ENCODE results near the gene NDFIP2.

The NDFIP2 gene

GRCh38 chr13:79451500-79451962, 29.4 kb upstream of the NDFIP2 start:
- no peaks in the 10 kb centered on the region for H3K9me3 Mint-ChIP-seq
- H3K4me3 Mint-ChIP-seq: peak overlapping the region; percentile 77
- H3K27me3 Mint-ChIP-seq (ENCODE audit: low read depth): no peaks in the 10 kb centered on the region
- peaks cover 10% of the 10 kb centered on the region for H3K36me3 Mint-ChIP-seq (ENCODE audit: low read depth)
- H3K4me1 Mint-ChIP-seq (ENCODE audit: low read depth): peaks cover 61% of the 10 kb centered on the region
- peak overlapping the region; percentile 95 for H3K27ac Mint-ChIP-seq

DNA sequence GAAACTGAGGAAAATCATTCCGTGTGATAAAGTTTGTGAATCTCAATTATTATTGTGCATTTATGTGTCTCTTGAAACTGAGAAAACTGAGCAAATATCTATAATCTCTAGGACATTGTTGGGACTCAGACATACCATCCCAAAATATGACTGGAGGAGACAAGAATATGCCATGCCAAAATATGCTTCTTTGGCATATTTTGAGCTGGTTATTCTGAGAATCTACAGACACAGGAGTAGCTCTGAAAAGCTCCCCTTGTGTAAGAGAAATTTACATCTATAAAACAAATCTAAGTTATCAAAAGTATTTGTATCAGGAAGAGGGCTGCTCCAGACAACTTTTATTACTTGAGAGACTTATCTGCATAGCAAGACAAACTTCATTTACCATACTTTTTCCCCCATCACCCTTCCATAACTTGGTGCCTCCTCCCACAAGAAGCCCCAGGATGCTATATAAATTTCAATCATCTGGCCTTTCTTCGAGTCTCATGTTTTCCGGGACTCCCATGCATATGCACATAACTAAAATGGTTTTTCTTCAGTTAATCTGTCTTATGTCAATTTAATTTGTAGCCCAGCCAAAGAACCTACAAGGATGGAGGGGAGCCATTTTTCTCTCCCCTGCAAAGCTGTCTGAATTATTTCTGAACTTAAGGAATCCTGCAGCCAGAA, 28.6 kb upstream of the NDFIP2 start:
- H3K9me3 Mint-ChIP-seq: no peaks in the 10 kb centered on the region
- H3K4me3 Mint-ChIP-seq: no peak overlapping the region
- peaks cover 58% of the 10 kb centered on the region for H3K4me1 Mint-ChIP-seq (ENCODE audit: low read depth)
- H3K27ac Mint-ChIP-seq: peak overlapping the region; percentile 95
- H3K36me3 Mint-ChIP-seq (ENCODE audit: low read depth): peaks cover 11% of the 10 kb centered on the region
- H3K27me3 Mint-ChIP-seq (ENCODE audit: low read depth): no peaks in the 10 kb centered on the region

DNA sequence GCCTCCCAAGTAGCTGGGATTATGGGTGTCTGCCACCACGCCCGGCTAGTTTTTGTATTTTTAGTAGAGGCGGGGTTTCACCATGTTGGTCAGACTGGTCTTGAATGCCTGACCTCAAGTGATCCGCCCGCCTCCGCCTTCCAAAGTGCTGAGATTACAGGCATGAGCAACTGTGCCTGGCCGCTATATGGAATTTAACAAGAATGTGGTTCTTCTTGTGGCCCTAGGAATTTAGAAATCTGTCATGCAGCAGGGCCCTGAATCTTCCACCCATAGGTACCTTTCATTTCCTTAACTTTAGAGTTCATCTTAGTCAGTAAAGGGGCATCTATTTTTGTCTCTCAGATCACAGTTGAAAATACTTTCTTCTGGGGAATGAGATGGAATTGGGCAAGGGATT, 25.6 kb upstream of the NDFIP2 start:
- H3K27me3 Mint-ChIP-seq (ENCODE audit: low read depth): no peaks in the 10 kb centered on the region

GRCh38 chr13:79456051-79456450, 24.9 kb upstream of the NDFIP2 start:
- Mint-ChIP-seq H3K4me1 (ENCODE audit: low read depth) (peaks cover 52% of the 10 kb centered on the region), H3K27me3 (ENCODE audit: low read depth) (no peaks in the 10 kb centered on the region), H3K27ac (no peak overlapping the region), H3K4me3 (no peak overlapping the region), H3K9me3 (no peaks in the 10 kb centered on the region), H3K36me3 (ENCODE audit: low read depth) (peaks cover 6% of the 10 kb centered on the region)

More for the DNA sequence above, 25.6 kb upstream of the NDFIP2 start:
- Mint-ChIP-seq H3K4me1 (ENCODE audit: low read depth) (peaks cover 55% of the 10 kb centered on the region), H3K36me3 (ENCODE audit: low read depth) (peaks cover 6% of the 10 kb centered on the region), H3K27ac (no peak overlapping the region), H3K9me3 (no peaks in the 10 kb centered on the region), H3K4me3 (no peak overlapping the region)

DNA sequence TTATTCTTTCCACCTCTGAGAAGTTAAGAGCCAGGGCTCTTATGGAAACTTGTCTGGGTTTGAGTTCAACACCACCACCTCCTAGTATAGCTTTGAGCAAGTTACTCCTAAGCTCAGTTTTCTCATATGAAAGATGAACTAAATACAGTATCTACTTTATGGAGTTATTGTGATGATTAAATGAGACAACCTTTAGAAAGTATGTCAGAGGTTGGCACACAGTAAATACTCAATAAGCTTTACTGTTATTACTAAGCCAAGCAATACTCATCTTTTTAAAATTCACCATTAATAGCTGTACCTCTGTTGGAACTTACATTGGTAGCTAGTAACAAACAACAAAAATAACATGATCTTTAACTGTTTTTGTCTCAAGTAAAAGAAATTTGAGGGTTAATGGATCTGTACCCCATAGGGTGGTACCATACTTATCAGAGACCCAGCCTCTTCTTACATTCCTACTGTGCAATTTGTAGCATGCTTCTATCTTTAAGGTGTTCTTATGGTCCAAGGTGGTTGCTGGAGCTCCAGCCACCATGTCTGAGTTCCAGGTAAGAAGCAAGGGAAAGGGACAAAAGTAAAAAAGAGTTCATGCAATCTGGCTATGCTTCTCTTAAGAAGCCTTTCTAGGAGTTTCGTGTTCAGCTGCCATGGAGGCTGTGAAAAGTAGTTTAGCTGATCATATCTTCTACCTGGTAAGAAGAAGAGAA, 24.1 kb upstream of the NDFIP2 start:
- H3K27me3 Mint-ChIP-seq (ENCODE audit: low read depth): no peaks in the 10 kb centered on the region
- H3K4me1 Mint-ChIP-seq (ENCODE audit: low read depth): peaks cover 46% of the 10 kb centered on the region
- H3K4me3 Mint-ChIP-seq: no peak overlapping the region
- peaks cover 6% of the 10 kb centered on the region for H3K36me3 Mint-ChIP-seq (ENCODE audit: low read depth)
- no peaks in the 10 kb centered on the region for H3K9me3 Mint-ChIP-seq
- no peak overlapping the region for H3K27ac Mint-ChIP-seq

- Mint-ChIP-seq H3K4me1 (ENCODE audit: low read depth) (peaks cover 41% of the 10 kb centered on the region), H3K27me3 (ENCODE audit: low read depth) (no peaks in the 10 kb centered on the region), H3K27ac (peak overlapping the region; percentile 62), H3K9me3 (no peaks in the 10 kb centered on the region), H3K4me3 (no peak overlapping the region), H3K36me3 (ENCODE audit: low read depth) (peaks cover 6% of the 10 kb centered on the region)
Measured at GRCh38 chr13:79457390-79457789, 23.6 kb upstream of the NDFIP2 start.

GRCh38 chr13:79457948-79458347, 23.0 kb upstream of the NDFIP2 start:
- no peaks in the 10 kb centered on the region for H3K9me3 Mint-ChIP-seq
- H3K27me3 Mint-ChIP-seq (ENCODE audit: low read depth): no peaks in the 10 kb centered on the region
- H3K4me1 Mint-ChIP-seq (ENCODE audit: low read depth): peaks cover 36% of the 10 kb centered on the region
- H3K27ac Mint-ChIP-seq: peak overlapping the region; percentile 52
- H3K4me3 Mint-ChIP-seq: no peak overlapping the region
- peaks cover 6% of the 10 kb centered on the region for H3K36me3 Mint-ChIP-seq (ENCODE audit: low read depth)

DNA sequence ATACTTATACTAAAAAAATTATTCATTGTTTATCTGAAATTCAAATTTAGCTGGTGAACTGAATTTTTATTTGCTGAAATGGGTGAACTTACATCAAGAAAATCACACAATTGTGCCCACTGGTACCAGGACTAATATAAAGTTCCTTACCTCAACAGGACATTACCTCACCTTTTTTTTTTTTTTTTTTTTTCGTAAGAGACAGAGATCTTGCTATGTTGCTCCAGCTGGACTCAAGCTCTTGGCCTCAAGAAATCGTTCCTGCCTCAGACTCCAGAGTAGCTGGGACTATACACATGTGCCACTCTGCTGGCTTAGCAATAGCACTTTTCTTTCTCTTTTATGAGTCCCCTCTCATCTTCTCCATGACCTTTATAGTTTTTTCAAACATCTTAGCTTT, 22.5 kb upstream of the NDFIP2 start:
- no peaks in the 10 kb centered on the region for H3K27me3 Mint-ChIP-seq (ENCODE audit: low read depth)
- no peaks in the 10 kb centered on the region for H3K9me3 Mint-ChIP-seq
- H3K4me1 Mint-ChIP-seq (ENCODE audit: low read depth): peaks cover 34% of the 10 kb centered on the region
- no peak overlapping the region for H3K27ac Mint-ChIP-seq
- no peak overlapping the region for H3K4me3 Mint-ChIP-seq
- peaks cover 6% of the 10 kb centered on the region for H3K36me3 Mint-ChIP-seq (ENCODE audit: low read depth)

DNA sequence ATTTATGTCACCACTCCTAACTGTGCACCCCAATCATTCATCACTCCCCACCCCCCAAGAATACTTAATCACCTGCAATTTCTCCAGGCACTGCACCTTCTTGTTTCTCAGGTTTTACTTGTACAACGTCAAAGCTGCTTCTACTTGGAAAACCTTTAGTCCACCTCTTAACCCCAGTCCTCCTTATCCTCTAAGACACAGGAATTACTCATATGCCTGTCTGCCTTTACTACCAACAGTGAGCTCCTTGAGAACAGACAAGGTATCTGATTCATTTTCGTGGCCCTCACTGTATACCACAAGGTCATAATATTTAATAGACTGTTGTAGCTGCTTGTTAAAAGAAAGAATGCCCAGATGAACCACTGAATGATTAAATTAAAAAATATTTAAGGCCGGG, 21.0 kb upstream of the NDFIP2 start:
- Mint-ChIP-seq H3K27ac (peak overlapping the region; percentile 35), H3K36me3 (ENCODE audit: low read depth) (peaks cover 6% of the 10 kb centered on the region), H3K27me3 (ENCODE audit: low read depth) (no peaks in the 10 kb centered on the region), H3K4me3 (no peak overlapping the region), H3K4me1 (ENCODE audit: low read depth) (peaks cover 28% of the 10 kb centered on the region), H3K9me3 (no peaks in the 10 kb centered on the region)

DNA sequence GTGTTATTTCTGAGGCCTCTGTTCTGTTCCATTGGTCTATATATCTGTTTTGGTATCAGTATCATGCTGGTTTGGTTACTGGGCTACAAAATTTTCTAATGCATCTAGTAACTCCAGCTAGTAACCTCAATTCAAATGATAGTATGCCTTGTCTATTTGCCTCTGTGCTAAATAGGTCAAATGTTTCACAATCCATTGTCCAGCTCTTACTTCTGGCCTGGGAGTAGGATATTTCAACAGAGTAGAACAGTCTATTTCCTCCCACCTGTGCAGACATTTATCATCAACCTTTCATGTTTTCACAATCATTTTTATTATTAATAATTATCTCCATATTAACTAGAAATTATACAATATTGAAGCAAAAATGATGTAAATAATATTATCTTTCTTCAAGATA, 18.1 kb upstream of the NDFIP2 start:
- no peaks in the 10 kb centered on the region for H3K27me3 Mint-ChIP-seq (ENCODE audit: low read depth)
- no peaks in the 10 kb centered on the region for H3K9me3 Mint-ChIP-seq
- H3K36me3 Mint-ChIP-seq (ENCODE audit: low read depth): peaks cover 2% of the 10 kb centered on the region
- H3K4me1 Mint-ChIP-seq (ENCODE audit: low read depth): peaks cover 19% of the 10 kb centered on the region
- H3K4me3 Mint-ChIP-seq: no peak overlapping the region
- H3K27ac Mint-ChIP-seq: no peak overlapping the region

GRCh38 chr13:79463604-79464003, 17.4 kb upstream of the NDFIP2 start:
- Mint-ChIP-seq H3K4me3 (no peak overlapping the region), H3K9me3 (no peaks in the 10 kb centered on the region), H3K4me1 (ENCODE audit: low read depth) (peaks cover 18% of the 10 kb centered on the region), H3K27ac (no peak overlapping the region), H3K27me3 (ENCODE audit: low read depth) (no peaks in the 10 kb centered on the region), H3K36me3 (ENCODE audit: low read depth) (peaks cover 2% of the 10 kb centered on the region)

- no peak overlapping the region for H3K4me3 Mint-ChIP-seq
- H3K9me3 Mint-ChIP-seq: peaks cover 4% of the 10 kb centered on the region
- H3K27me3 Mint-ChIP-seq (ENCODE audit: low read depth): peaks cover 6% of the 10 kb centered on the region
- H3K4me1 Mint-ChIP-seq (ENCODE audit: low read depth): peaks cover 14% of the 10 kb centered on the region
- H3K27ac Mint-ChIP-seq: no peak overlapping the region
- H3K36me3 Mint-ChIP-seq (ENCODE audit: low read depth): peaks cover 5% of the 10 kb centered on the region
Measured at GRCh38 chr13:79466872-79467271, 14.1 kb upstream of the NDFIP2 start.

DNA sequence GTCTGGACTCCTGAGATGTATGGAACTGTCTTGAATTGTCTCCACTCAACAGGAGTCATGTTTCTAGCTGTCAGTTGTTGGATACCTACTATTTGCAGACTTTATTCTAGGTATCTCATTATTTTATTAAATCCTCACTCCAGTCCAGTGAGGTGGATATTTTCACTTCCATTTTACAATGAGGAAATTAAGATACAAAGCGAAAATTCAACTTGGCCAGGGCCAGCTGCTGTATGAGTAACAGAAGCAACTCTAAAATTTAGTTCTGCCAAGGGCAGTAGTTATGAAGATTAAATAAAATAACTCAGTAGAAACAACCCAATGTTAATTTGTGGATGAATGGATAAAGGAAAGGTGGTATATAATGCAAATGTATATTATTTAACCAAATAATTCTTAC, 12.6 kb upstream of the NDFIP2 start:
- no peak overlapping the region for H3K27ac Mint-ChIP-seq
- peaks cover 5% of the 10 kb centered on the region for H3K36me3 Mint-ChIP-seq (ENCODE audit: low read depth)
- H3K4me1 Mint-ChIP-seq (ENCODE audit: low read depth): peaks cover 16% of the 10 kb centered on the region
- peaks cover 9% of the 10 kb centered on the region for H3K9me3 Mint-ChIP-seq
- H3K4me3 Mint-ChIP-seq: no peak overlapping the region
- H3K27me3 Mint-ChIP-seq (ENCODE audit: low read depth): peaks cover 6% of the 10 kb centered on the region

- peaks cover 10% of the 10 kb centered on the region for H3K9me3 Mint-ChIP-seq
- no peak overlapping the region for H3K27ac Mint-ChIP-seq
- H3K4me3 Mint-ChIP-seq: no peak overlapping the region
- H3K27me3 Mint-ChIP-seq (ENCODE audit: low read depth): peaks cover 6% of the 10 kb centered on the region
- peaks cover 14% of the 10 kb centered on the region for H3K4me1 Mint-ChIP-seq (ENCODE audit: low read depth)
- H3K36me3 Mint-ChIP-seq (ENCODE audit: low read depth): peaks cover 5% of the 10 kb centered on the region
Measured at GRCh38 chr13:79468819-79469218, 12.1 kb upstream of the NDFIP2 start.

- peaks cover 10% of the 10 kb centered on the region for H3K36me3 Mint-ChIP-seq (ENCODE audit: low read depth)
- no peak overlapping the region for H3K4me3 Mint-ChIP-seq
- peaks cover 14% of the 10 kb centered on the region for H3K4me1 Mint-ChIP-seq (ENCODE audit: low read depth)
- H3K9me3 Mint-ChIP-seq: peaks cover 16% of the 10 kb centered on the region
- peaks cover 8% of the 10 kb centered on the region for H3K27me3 Mint-ChIP-seq (ENCODE audit: low read depth)
- no peak overlapping the region for H3K27ac Mint-ChIP-seq
Measured at GRCh38 chr13:79469608-79470007, 11.3 kb upstream of the NDFIP2 start.
